Measurements from ENCODE around the gene PTPRE.
A peak's percentile ranks its signal among the peaks of the same experiment; 100 is the strongest.

The PTPRE gene

DNA sequence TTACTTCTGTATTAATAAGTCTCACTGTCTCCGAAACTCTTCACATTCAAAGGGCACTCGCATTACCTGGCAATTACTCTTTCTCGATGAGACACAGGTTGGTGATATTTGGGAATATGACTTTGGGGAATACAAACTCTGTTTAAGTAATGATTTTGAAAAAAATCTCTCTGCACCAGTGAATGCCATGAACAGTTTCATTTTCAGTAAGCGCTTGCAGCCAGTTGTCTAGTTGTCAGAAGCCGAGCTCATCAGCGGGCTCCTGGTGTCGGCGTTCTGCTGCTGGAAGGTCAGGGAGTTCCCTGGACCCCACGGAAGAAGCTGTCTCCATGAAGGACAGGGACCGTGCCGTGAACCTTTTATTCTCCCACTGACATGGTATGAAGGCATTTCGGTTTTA, 57.7 kb downstream of the PTPRE start:
- no peak overlapping the region for H3K9ac ChIP-seq (ENCODE audit: low read length)
- H3K4me1 ChIP-seq (ENCODE audit: control insufficient read depth, insufficient read depth, low read length), result peaks cover 4% of the 10 kb centered on the region
- DNase-seq (ENCODE audit: low read depth), result no peak
- no peaks in the 10 kb centered on the region for H3K27me3 ChIP-seq (replicated peaks; ENCODE audit: control insufficient read depth, insufficient read depth, low read length)
- no peaks in the 10 kb centered on the region for H3K36me3 ChIP-seq (ENCODE audit: control insufficient read depth, insufficient read depth, low read length, severe bottlenecking)
- H3K9me3 ChIP-seq (ENCODE audit: control insufficient read depth, low read length), result no peaks in the 10 kb centered on the region
- H3K4me3 ChIP-seq (ENCODE audit: low read length), result peak overlapping the region; percentile 70

DNA sequence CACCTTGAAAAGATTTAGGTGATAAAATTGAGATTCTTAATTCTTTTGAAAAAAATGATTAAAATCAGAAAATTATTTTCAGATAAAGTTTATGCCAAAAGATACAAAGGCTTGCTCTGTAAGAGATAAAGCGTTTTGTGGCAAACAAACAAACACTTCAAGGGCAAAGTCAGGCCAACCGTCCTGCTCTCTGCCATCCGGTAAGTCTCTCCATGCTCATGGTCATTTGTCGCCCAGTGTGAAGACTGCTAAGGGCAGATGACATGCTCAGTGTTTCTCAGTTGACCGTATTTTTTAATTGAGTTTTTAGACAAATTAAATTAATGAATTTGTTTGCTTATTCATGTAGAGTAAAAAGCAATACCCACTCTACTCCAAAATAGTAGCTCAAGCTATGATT, 60.0 kb downstream of the PTPRE start:
- Histone ChIP-seq H3K9me3 (ENCODE audit: control insufficient read depth, low read length) (no peaks in the 10 kb centered on the region), H3K9ac (ENCODE audit: low read length) (no peak overlapping the region)

DNA sequence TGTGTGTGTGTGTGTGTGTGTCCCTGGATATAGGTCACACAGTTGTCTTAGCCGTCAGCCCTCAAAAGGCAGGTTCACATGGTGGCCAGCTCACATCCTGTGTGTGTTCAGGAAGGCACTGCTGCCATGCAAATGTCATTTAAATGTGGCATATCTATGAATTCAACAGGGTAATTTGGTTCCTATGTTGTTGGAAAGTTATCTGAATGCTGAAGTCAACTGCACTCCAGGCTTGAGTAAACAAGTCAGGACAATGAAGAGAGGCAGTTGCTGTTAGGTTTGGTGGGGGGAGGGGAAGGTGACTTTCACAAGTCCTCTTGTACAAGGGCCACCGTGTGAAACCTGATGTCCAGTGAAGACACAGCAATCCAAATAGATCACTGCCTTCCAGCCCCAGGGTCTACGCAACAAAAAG, 61.1 kb downstream of the PTPRE start:
- H3K9ac ChIP-seq (ENCODE audit: low read length), result no peak overlapping the region
- no peaks in the 10 kb centered on the region for H3K9me3 ChIP-seq (ENCODE audit: control insufficient read depth, low read length)
- H3K36me3 ChIP-seq (ENCODE audit: control insufficient read depth, insufficient read depth, low read length, severe bottlenecking), result no peaks in the 10 kb centered on the region
- H3K4me1 ChIP-seq (ENCODE audit: control insufficient read depth, insufficient read depth, low read length), result peaks cover 4% of the 10 kb centered on the region
- no peak for DNase-seq (ENCODE audit: low read depth)
- H3K27me3 ChIP-seq (replicated peaks; ENCODE audit: control insufficient read depth, insufficient read depth, low read length), result no peaks in the 10 kb centered on the region
- no peak overlapping the region for H3K4me3 ChIP-seq (ENCODE audit: low read length)

More for the DNA sequence above, 60.0 kb downstream of the PTPRE start:
- no peak for DNase-seq (ENCODE audit: low read depth)
- H3K4me3 ChIP-seq (ENCODE audit: low read length), result no peak overlapping the region
- no peaks in the 10 kb centered on the region for H3K27me3 ChIP-seq (replicated peaks; ENCODE audit: control insufficient read depth, insufficient read depth, low read length)
- H3K36me3 ChIP-seq (ENCODE audit: control insufficient read depth, insufficient read depth, low read length, severe bottlenecking), result no peaks in the 10 kb centered on the region
- H3K4me1 ChIP-seq (ENCODE audit: control insufficient read depth, insufficient read depth, low read length), result peaks cover 4% of the 10 kb centered on the region

DNA sequence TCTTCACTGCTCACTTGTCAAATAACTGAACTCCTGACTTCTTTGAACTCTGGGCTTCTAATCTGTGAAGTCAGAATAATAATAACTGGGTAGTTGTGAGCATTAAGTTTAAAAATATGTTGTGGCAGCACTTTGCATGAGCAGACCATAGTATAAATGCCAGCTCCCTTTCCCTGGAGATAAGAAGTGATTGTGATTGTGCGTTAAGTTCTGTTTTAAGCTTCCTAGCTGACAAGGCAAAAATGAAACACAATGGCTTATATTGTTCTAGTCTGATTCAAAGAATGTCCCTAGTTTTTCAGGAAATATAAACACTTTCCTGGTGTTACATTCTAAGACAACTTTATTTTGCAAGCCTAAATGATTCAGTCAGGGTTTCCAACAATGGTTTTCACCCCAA, 61.8 kb downstream of the PTPRE start:
- Histone ChIP-seq H3K27me3 (replicated peaks; ENCODE audit: control insufficient read depth, insufficient read depth, low read length) (no peaks in the 10 kb centered on the region), H3K9me3 (ENCODE audit: control insufficient read depth, low read length) (no peaks in the 10 kb centered on the region), H3K4me3 (ENCODE audit: low read length) (no peak overlapping the region), H3K9ac (ENCODE audit: low read length) (no peak overlapping the region), H3K4me1 (ENCODE audit: control insufficient read depth, insufficient read depth, low read length) (peaks cover 4% of the 10 kb centered on the region), H3K36me3 (ENCODE audit: control insufficient read depth, insufficient read depth, low read length, severe bottlenecking) (no peaks in the 10 kb centered on the region)
- no peak for DNase-seq (ENCODE audit: low read depth)

DNA sequence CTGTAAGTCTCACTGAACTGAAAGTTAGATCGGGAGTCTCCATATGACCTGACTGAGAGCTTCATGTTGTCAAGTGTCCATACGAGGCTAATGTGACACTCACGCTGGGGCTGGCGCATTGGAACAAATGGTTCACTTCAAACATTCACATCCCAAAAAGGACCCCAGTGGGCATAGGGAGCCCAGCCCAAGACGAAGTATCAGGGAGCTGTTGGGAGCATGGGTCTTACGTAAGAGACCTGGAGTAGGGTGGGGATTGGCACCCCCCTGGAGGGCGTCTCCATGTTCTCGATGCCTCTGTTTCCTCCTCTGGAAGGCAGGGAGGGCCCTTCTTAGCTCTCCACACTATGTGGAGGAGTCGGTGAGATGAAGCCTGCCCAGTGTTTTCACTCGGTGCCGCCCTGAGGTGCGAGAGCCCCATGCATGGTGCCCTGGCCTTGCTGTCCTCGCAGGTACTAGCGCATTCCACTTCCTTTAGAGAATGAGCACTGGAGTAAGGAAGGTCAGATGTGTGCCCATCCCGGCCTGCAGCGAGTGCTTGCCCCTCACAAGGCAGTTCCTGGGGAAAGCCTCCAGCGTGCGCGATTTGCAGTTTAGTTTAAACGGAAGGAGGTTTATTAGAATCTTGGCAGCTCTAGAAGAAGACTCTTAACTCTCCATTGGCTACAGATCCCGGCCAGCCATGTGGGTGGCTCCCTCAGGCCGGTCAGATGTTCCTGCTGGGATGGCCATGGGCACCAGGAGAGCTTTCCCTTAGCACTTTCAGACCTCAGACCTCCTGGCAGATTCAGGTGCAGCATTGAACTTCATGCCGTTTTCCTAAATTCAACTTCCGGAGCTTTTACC, 64.4 kb downstream of the PTPRE start:
- Histone ChIP-seq H3K9ac (ENCODE audit: low read length) (no peak overlapping the region), H3K27me3 (replicated peaks; ENCODE audit: control insufficient read depth, insufficient read depth, low read length) (no peaks in the 10 kb centered on the region), H3K36me3 (ENCODE audit: control insufficient read depth, insufficient read depth, low read length, severe bottlenecking) (no peaks in the 10 kb centered on the region), H3K4me3 (ENCODE audit: low read length) (no peak overlapping the region), H3K9me3 (ENCODE audit: control insufficient read depth, low read length) (no peaks in the 10 kb centered on the region), H3K4me1 (ENCODE audit: control insufficient read depth, insufficient read depth, low read length) (peaks cover 7% of the 10 kb centered on the region)
- DNase-seq (ENCODE audit: low read depth), result no peak

DNA sequence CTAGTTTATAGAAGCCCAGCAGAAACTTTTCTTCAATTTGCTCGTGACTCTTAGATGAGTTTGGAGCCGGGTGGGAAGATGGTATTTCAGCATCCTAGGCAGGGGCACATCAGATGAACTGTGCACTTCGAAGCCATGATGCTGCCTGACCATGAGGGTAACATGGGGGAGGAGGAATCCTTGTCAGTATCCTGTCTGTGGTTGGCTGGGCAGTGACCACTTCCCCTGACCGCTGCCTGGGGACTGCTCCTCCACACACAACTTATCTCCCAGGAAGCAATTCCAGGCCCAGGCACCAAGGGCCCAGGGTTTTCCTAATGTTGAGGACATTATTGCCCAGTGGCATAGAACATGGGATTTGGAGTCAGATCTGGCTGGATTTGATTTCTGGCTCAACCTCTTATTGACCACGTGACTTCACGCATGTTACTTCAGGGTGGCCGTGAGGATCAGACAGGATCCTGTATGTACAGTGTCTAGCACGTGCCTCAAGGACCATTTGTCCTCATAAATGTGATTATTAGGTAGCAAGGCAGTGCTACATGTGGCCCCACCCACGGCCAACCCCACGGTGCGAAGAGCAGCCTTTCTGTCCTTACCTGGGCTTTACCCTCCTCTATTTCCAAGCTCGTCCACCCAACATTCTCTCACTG, 65.2 kb downstream of the PTPRE start:
- no peak overlapping the region for H3K4me3 ChIP-seq (ENCODE audit: low read length)
- H3K9me3 ChIP-seq (ENCODE audit: control insufficient read depth, low read length), result no peaks in the 10 kb centered on the region
- no peaks in the 10 kb centered on the region for H3K36me3 ChIP-seq (ENCODE audit: control insufficient read depth, insufficient read depth, low read length, severe bottlenecking)
- peaks cover 14% of the 10 kb centered on the region for H3K4me1 ChIP-seq (ENCODE audit: control insufficient read depth, insufficient read depth, low read length)
- no peak for DNase-seq (ENCODE audit: low read depth)
- H3K9ac ChIP-seq (ENCODE audit: low read length), result no peak overlapping the region
- H3K27me3 ChIP-seq (replicated peaks; ENCODE audit: control insufficient read depth, insufficient read depth, low read length), result no peaks in the 10 kb centered on the region

DNA sequence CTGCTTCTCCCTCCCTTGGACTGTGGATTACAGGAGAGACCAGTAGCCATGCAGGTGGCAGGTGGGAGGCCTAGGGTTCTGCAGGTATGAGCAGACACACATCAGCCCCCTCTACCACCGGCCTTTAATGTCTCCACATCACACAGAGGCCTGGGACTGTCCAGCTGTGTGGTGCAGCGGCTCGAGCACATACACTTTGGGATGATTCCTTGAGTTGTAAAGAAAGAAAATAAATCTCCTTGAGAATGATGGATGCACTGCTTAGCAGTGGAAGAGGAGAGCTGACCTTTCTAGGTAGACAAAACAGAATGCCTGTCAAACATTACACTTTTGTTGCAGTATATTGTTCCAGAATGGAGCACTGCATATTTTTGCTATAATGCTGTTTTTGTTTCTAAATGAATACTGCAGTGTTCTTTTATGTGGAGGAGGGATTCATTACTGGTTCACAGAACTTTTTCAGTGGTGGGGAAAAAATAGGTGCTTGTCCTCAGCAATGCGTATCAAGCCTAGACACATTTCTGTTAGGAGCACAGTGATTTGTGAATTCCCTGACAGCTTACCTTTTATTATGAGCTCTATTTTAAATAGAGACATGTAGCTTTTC, 66.0 kb downstream of the PTPRE start:
- Histone ChIP-seq H3K4me3 (ENCODE audit: low read length) (no peak overlapping the region), H3K4me1 (ENCODE audit: control insufficient read depth, insufficient read depth, low read length) (peaks cover 22% of the 10 kb centered on the region), H3K9ac (ENCODE audit: low read length) (no peak overlapping the region), H3K9me3 (ENCODE audit: control insufficient read depth, low read length) (no peaks in the 10 kb centered on the region), H3K36me3 (ENCODE audit: control insufficient read depth, insufficient read depth, low read length, severe bottlenecking) (no peaks in the 10 kb centered on the region), H3K27me3 (replicated peaks; ENCODE audit: control insufficient read depth, insufficient read depth, low read length) (no peaks in the 10 kb centered on the region)
- DNase-seq (ENCODE audit: low read depth), result no peak

DNA sequence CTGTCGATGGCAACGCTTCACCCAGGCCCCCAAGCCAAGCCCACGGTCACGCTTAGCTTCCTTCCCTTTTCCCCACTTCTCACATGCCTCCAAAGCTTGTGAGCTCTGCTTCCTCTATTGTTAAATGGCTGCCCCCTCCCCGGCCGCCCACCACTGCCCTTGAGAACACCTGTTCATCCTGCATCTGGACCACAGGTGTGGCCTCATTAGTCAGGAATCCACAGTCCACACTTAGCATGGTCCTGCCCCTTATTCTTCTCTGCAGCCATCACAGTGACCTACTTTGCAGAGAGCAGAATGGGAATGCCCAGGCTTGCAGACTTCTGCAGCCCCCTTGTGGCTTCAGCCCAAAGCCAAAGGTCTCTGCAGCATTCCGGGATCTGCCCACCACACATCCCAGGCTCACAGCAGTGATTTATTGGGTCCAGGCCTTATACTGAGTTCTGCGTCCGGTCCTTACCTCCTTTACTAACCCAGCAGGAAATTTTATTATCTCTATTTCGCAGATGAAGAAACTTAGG, 66.9 kb downstream of the PTPRE start:
- H3K9me3 ChIP-seq (ENCODE audit: control insufficient read depth, low read length), result no peaks in the 10 kb centered on the region
- no peak overlapping the region for H3K9ac ChIP-seq (ENCODE audit: low read length)
- DNase-seq (ENCODE audit: low read depth), result no peak
- H3K36me3 ChIP-seq (ENCODE audit: control insufficient read depth, insufficient read depth, low read length, severe bottlenecking), result no peaks in the 10 kb centered on the region
- H3K4me1 ChIP-seq (ENCODE audit: control insufficient read depth, insufficient read depth, low read length), result peaks cover 28% of the 10 kb centered on the region
- H3K4me3 ChIP-seq (ENCODE audit: low read length), result no peak overlapping the region
- H3K27me3 ChIP-seq (replicated peaks; ENCODE audit: control insufficient read depth, insufficient read depth, low read length), result no peaks in the 10 kb centered on the region

DNA sequence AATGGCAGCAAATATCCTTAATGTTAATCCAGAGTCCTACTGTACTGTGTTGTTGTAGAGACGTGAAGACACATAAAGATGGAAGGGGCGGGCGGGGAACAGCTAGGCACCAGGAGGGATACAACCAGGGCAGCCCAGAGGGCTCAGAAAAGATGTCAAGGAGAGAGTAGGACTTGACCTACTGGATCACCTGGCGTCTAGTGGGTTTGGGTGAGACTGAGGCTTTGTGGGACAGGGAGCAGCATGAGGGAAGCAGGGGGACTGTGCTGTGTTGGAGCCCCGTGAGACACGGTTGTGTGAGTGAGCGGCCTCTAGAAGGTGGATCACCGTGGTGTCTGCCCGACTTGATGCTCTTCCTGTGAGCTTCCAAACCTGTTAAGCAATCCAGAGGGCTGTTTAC, 68.0 kb downstream of the PTPRE start:
- Histone ChIP-seq H3K27me3 (replicated peaks; ENCODE audit: control insufficient read depth, insufficient read depth, low read length) (no peaks in the 10 kb centered on the region), H3K4me1 (ENCODE audit: control insufficient read depth, insufficient read depth, low read length) (peaks cover 28% of the 10 kb centered on the region), H3K9ac (ENCODE audit: low read length) (no peak overlapping the region), H3K9me3 (ENCODE audit: control insufficient read depth, low read length) (no peaks in the 10 kb centered on the region), H3K4me3 (ENCODE audit: low read length) (no peak overlapping the region), H3K36me3 (ENCODE audit: control insufficient read depth, insufficient read depth, low read length, severe bottlenecking) (no peaks in the 10 kb centered on the region)
- DNase-seq (ENCODE audit: low read depth), result no peak

DNA sequence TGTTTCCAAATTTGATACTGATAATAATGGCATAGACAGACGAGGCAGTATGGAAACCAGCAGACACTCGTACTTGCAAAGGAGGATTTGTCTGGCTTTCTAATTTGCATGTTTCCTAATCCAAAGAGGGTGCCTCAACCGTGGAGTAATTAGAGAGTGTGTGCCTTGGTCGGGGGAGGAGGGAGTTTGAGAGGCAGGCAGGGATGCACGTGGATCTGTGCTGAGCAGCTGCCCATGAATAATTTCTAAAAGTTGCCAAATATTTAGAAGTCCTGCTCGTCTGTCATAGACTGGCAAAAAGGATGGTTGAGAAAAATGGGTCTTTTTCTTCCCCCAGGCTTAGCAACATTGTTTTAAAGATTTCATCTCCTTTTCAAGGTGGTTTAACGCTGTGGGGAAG, 69.4 kb downstream of the PTPRE start:
- Histone ChIP-seq H3K27me3 (replicated peaks; ENCODE audit: control insufficient read depth, insufficient read depth, low read length) (no peaks in the 10 kb centered on the region), H3K4me3 (ENCODE audit: low read length) (peak overlapping the region; percentile 73), H3K4me1 (ENCODE audit: control insufficient read depth, insufficient read depth, low read length) (peaks cover 28% of the 10 kb centered on the region), H3K36me3 (ENCODE audit: control insufficient read depth, insufficient read depth, low read length, severe bottlenecking) (no peaks in the 10 kb centered on the region), H3K9me3 (ENCODE audit: control insufficient read depth, low read length) (peaks cover 3% of the 10 kb centered on the region), H3K9ac (ENCODE audit: low read length) (no peak overlapping the region)
- no peak for DNase-seq (ENCODE audit: low read depth)

DNA sequence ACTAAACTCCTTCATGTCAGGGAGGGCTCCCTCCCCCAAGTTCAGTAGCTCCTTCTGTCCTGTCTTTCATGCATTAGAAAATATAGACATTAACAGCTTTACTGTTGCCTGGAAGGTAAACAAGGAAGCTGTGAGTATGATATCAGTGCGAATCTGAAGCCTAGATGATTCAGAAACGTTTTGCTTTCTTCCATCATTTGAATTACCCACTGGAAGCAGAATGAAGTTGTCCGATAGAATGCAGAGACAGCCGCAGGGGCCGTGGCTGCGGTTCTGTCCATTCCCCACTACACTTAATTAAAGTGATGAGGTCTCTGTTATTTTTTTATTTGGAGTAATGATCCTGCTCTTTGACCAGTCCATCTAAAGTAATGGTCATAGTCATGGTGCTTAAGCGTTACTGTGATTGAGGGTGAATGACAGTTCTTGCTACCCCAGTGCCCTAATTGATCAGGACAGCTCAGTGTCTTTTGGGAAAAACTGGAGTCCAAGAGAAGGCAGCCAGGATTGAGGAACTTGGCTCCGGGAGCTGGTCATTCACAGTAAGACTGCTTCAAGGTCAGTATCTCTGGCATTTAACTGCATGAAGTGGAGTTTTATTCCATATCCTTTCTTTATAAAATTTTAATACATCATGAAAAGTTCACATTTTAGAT, 69.9 kb downstream of the PTPRE start:
- Histone ChIP-seq H3K9me3 (ENCODE audit: control insufficient read depth, low read length) (peaks cover 3% of the 10 kb centered on the region), H3K36me3 (ENCODE audit: control insufficient read depth, insufficient read depth, low read length, severe bottlenecking) (no peaks in the 10 kb centered on the region), H3K27me3 (replicated peaks; ENCODE audit: control insufficient read depth, insufficient read depth, low read length) (no peaks in the 10 kb centered on the region), H3K4me1 (ENCODE audit: control insufficient read depth, insufficient read depth, low read length) (peaks cover 28% of the 10 kb centered on the region), H3K9ac (ENCODE audit: low read length) (peak overlapping the region; percentile 42), H3K4me3 (ENCODE audit: low read length) (peak overlapping the region; percentile 73)
- no peak for DNase-seq (ENCODE audit: low read depth)
